Gastrocnemius medialis (tissue), 4 donors: Measurements from ENCODE around the gene RAB20.

ENCODE experiments used
- POLR2A ChIP-seq, 2 donors: fragments of 450-650 bp; IDR thresholded peaks; one replicate each; pipeline ENCODE4 v1.6.1; 2017; ENCODE audit warnings: antibody characterized with exemption in 2 of 2, mild to moderate bottlenecking in 2 of 2, moderate library complexity in 2 of 2
- TF ChIP-seq, protein P1 (sequence below), 5 experiments: fragments of 450-650 bp in 3 of 5; fragments of 200-600 bp in 2 of 5; sonication (generic) in 2 of 5; IDR thresholded peaks in 4 of 5; conservative IDR thresholded peaks in 1 of 5; 1 replicate in 4 of 5; 2 replicates in 1 of 5; pipeline ENCODE4 v1.5.1; 2016 to 2019; ENCODE audit warnings: antibody characterized with exemption in 5 of 5, mild to moderate bottlenecking in 3 of 5, moderate library complexity in 3 of 5

DNA sequence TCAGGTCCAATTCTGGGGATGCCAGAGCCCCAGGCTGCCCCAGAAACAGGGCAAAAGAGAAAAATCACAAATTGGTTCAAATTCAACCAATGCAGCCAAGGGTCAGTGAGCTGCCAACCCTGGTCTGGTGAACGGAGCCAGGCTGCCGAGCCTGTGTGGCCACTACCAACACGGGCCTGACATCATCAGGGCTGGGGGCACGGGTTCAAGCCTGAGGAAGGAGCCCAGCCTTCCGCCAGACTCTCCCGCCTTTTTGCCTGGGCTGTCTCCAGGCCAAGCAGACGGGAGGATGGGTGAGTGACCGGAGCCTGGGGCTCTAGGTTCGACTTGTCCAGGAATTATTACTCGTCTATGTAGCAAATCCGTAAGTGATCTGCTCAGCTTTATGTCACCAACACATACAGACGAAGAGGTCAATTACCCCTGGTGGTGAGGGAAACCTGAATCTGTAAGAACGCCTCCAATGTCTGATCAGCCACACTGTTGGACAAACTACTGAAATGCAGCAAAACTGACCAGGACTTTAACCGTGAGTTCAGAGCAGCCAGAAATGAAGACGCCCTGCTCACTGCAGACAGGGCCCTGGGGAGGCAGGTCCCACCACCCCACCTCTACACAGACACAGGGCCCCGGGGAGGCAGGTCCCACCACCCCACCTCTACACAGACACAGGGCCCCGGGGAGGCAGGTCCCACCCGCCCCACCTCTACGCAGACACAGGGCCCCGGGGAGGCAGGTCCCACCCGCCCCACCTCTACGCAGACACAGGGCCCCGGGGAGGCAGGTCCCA is 31.8 kb downstream of the RAB20 start:
- TF ChIP-seq, protein P1, sequence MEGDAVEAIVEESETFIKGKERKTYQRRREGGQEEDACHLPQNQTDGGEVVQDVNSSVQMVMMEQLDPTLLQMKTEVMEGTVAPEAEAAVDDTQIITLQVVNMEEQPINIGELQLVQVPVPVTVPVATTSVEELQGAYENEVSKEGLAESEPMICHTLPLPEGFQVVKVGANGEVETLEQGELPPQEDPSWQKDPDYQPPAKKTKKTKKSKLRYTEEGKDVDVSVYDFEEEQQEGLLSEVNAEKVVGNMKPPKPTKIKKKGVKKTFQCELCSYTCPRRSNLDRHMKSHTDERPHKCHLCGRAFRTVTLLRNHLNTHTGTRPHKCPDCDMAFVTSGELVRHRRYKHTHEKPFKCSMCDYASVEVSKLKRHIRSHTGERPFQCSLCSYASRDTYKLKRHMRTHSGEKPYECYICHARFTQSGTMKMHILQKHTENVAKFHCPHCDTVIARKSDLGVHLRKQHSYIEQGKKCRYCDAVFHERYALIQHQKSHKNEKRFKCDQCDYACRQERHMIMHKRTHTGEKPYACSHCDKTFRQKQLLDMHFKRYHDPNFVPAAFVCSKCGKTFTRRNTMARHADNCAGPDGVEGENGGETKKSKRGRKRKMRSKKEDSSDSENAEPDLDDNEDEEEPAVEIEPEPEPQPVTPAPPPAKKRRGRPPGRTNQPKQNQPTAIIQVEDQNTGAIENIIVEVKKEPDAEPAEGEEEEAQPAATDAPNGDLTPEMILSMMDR (IDR thresholded peaks at IDR 0.05 in 4 of 5, conservative IDR thresholded peaks at IDR 0.05 in 1 of 5): no peak
- TF ChIP-seq POLR2A (IDR thresholded peaks at IDR 0.05): no peak
